ENCODE results near the gene GALNT7.
"Not testable (repeated sequence)": the region's sequence is repeated elsewhere in the genome, so short reads cannot be mapped to it uniquely, and the experiment has no call there.

Gene GALNT7

DNA sequence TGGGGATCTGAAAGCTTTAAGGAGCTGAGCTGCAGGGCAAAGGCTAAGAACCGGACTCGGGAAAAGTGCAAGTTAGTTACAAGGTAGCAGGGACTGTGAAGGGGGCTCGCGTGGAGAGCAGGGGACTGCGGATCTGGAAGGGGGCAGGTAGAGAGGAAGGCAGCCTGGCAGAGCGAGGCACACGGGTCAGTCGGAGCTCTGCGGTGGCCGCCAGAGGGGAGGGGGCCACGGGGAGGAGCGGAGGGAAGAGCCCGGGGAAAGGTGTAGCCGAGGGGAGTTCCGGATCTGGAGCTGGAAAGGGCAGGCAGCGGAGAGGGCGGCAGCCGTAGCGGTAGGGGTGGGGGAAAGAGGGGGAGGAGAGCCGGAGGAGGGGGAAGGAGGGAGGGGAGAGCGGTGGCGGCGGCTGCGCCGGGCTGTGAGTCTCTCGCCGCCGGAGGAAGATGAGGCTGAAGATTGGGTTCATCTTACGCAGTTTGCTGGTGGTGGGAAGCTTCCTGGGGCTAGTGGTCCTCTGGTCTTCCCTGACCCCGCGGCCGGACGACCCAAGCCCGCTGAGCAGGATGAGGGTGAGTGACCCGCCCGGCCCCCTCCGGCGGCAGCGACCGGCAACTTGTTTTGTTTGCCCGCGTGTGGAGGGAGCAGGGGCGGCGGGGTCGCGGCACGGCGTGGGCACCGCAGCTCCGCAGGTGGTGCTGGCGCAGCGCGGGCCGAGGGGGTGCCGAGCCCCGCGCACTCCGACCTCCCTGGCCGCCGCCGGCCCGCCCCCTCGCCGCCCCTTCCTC is at the start of gene GALNT7:
GALNT7 (plus strand) TSS at position 416 of the 782 bp plus-strand sequence; CDS start at position 441, 25 bp downstream.
- DNase-seq, result peak; percentile 69

DNA sequence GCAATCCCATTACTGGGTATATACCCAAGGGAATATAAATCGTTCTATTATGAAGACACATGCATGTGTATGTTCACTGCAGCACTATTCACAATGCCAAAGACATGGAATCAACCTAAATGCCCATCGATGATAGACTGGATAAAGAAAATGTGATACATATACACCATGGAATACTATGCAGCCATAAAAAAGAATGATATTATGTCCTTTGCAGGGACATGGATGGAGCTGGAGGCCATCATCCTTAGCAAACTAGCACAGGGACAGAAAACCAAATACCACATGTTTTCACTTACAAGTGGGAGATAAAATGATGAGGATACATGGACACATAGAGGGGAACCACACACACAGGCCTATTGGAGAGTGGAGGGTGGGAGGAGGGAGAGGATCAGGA is 49.8 kb upstream of the GALNT7 start:
- DNase-seq, result not testable (repeated sequence)

GRCh38 chr4:173119818-173120217 is 48.8 kb upstream of the GALNT7 start:
- no peak for DNase-seq

DNA sequence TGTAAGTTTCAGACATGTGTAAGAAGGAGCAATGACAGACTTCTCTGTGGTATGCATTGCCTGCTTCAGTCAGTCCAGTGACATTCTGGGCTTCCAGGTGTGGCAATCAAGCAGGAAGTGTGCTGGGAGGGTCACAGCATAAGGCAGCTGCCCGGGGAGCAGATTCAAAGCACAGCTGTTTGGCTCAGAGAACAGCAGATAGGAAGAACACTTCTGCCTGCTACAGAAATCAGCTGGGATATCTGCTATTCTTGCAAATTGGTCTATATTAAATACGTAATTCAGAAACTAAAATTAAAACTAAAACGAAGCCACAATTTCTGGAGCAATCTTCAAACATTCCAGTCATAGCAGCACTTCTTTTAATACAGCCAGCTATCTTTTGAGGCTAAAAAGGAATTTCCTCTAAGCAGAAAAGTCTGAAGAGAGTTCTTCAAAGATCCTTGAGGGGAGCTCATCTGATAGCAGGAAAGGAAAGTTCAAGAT is 47.5 kb upstream of the GALNT7 start:
- DNase-seq, result no peak

DNA sequence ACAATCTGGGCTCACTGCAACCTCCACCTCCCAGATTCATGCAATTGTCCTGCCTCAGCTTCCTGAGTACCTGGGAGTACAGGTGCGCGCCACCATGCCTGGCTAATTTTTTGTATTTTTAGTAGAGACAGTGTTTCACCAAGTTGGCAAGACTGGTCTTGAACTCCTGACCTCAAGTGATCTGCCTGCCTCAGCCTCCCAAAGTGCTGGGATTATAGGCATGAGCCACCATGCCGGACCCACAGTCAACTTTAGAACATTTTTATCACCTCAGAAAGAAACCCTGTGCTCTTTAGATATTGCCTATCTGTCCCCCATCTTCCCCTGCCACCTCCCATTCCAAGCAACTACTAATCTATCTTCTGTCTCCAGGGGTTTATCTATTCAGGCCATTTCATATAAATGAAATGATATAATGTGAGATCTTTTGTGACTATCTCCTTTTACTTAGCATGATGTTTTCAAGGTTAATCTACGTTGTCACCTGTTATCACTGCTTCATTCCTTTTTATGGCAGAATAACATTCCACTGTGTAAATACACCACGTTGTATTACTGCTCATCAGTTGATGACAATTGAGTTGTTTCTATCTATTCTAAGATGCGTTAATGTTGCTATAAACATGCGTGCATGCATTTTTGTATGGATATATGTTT is 44.3 kb upstream of the GALNT7 start:
- no peak for DNase-seq

- no peak for DNase-seq
Observed at GRCh38 chr4:173125216-173125812, 43.3 kb upstream of the GALNT7 start.

DNA sequence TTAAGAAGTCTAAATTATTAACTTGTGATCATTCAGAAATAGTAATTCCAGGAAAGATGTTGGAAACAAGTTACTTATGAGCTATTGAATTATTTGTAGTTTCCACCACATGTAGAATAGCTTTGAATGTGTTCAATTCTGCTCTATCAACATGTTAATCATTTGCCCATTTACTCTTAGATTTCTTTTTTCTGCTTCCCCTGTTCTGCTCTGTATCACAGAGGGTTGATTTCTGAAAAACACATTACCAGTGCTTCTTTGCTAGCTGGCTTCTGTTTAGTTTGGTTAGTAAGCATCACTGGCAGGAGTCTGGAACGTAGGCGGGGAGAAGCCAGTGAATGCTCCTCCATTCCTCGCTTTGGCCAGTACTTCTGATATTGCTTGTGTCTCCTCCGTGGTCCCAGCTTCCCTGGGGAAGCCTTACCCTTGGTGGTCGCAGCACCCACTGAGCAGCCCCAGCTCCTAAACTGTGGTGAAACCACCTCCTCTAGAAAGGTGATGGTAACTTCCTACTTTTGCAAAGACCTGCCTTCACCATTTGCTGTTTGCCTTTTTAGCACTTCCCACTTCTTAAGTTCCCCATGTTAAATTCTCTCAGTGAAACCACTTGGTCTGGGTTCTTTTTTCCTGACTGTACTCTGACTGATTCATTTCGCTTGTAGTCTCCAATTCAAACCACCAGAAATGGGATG is 40.3 kb upstream of the GALNT7 start:
- no peak for DNase-seq

DNA sequence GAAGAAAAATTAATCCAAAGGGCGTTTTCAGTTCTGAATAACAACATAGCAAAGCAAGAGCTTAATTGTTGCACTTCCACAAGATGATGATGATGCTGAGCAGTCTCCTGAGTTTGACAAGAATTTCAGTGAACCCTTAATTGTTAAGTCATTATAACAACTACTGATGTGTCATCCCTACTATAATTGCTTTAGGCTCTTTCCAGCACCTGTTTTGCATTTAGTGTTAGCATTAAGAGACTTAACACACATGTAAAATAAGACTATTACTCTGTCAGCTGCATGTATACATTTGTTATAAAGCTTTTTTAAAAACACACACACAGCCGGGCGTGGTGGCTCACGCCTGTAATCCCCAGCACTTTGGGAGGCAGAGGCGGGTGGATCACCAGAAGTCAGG is 37.9 kb upstream of the GALNT7 start:
- no peak for DNase-seq

GRCh38 chr4:173134426-173134825 is 34.2 kb upstream of the GALNT7 start:
- DNase-seq, result no peak

DNA sequence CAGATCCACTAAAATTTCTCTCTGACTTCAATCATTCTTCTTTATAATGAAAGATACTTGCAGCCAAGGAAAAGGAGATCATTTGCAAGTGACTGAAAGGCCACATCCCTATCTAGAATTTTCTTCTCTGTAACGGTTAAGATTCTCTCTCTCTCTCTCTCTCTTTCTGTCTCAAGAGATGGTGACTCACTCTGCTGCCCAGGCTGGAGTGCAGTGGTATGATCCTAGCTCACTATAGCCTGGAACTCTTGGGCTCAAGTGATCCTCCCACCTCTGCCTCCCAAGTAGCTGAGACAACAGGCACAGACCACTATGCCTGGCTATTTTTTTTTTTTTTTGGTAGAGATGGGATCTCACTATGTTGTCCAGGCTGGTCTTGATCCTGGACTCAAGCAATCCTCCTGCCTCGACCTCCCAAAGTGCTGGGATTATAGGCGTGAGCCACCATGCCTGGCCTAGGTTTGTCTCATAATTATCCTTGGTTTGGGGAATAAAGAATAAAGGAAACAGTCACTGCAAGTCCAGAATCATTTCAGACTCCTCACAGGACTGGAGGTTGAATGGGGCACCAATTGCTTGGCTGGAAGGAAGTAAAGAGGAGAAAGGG is 33.3 kb upstream of the GALNT7 start:
- no peak for DNase-seq

- no peak for DNase-seq
Observed at GRCh38 chr4:173138624-173139023, 30.0 kb upstream of the GALNT7 start.

DNA sequence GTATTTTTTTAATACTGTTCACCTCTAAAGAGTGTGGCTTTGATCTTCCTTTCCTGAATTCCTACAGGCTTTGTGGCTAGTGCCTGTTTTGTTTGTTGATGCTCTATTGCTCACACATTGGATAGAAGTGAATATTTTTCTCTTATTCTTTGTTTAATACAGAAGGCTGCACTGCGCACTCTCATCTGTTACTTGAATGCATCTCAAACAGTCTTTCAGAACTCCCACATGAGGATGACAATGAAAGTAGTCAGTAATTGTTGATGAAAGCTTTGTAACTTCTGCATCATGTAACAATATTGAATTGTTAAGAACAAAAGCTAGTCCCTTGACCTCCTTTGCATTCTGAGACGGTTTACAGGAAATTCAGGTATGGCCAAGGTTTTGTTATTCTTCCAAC is 29.1 kb upstream of the GALNT7 start:
- no peak for DNase-seq

- no peak for DNase-seq
Observed at GRCh38 chr4:173145131-173145530, 23.5 kb upstream of the GALNT7 start.

GRCh38 chr4:173146456-173146855 is 22.2 kb upstream of the GALNT7 start:
- no peak for DNase-seq

GRCh38 chr4:173151496-173151895 is 17.1 kb upstream of the GALNT7 start:
- no peak for DNase-seq

DNA sequence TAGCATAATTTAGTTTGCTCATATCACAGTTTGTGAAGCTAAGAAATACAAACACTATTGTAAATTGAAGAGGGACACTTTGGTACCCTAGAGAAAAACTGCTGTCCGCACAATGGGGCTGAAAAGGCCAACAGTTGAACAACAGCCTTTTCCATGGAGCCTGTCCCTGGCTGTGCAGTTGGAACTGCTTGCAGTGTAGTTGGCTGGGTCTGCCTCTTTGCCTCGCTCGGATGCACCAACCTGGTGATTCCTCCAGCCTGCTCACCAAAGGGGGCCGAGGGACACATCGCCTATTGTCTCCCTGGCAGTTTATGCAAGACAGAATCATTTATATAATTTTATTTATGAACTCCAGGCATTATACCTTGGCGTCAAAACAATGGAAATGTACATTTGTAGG is 16.5 kb upstream of the GALNT7 start:
- no peak for DNase-seq

- no peak for DNase-seq
Observed at GRCh38 chr4:173153445-173153844, 15.2 kb upstream of the GALNT7 start.

GRCh38 chr4:173159791-173160190 is 8.8 kb upstream of the GALNT7 start:
- DNase-seq, result no peak

- DNase-seq, result no peak
Observed at GRCh38 chr4:173160871-173161270, 7.7 kb upstream of the GALNT7 start.

- DNase-seq, result no peak
Observed at GRCh38 chr4:173161311-173161710, 7.3 kb upstream of the GALNT7 start.

DNA sequence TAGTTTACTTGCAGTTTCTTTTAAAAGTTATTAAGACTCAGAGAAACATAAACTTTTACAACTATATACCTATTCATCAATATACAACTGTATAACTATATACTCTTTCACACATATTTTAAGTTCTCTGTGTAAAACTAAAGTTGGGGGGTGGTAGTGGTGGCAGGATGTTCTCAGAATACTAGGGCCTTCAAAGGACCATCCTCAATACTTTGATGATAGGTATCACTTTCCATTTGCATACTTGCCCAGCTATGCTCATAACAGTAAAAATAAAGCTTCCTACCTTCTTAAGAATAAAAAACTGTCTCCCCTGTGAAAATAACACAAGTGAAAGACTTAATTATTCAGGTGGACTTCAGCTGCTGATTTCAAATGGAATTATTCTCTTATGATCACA is 2.9 kb upstream of the GALNT7 start:
- no peak for DNase-seq

GRCh38 chr4:173166491-173166890 is 2.1 kb upstream of the GALNT7 start:
- DNase-seq, result no peak

All from activated CD4-positive, alpha-beta T cell treated with anti-CD3 and anti-CD28 coated beads, Interleukin-2, amount 50 U/mL, for 16 hours (primary cell).